Astrocyte (in vitro differentiated cells and primary cell): Measurements from ENCODE around the gene THRB.

Experiments used
- EZH2 ChIP-seq: IDR thresholded peaks from 2 replicates; pipeline ENCODE4 v1.6.1; 2012; ENCODE audit warnings: mild to moderate bottlenecking, low read length, inconsistent platforms; ENCODE audit not compliant: insufficient read depth
- TF ChIP-seq, protein P1 (sequence below): IDR thresholded peaks from 2 replicates; pipeline ENCODE4 v1.5.1; 2011; ENCODE audit warnings: low read depth, mild to moderate bottlenecking, inconsistent platforms, low read length, moderate library complexity; ENCODE audit not compliant: insufficient read depth

DNA sequence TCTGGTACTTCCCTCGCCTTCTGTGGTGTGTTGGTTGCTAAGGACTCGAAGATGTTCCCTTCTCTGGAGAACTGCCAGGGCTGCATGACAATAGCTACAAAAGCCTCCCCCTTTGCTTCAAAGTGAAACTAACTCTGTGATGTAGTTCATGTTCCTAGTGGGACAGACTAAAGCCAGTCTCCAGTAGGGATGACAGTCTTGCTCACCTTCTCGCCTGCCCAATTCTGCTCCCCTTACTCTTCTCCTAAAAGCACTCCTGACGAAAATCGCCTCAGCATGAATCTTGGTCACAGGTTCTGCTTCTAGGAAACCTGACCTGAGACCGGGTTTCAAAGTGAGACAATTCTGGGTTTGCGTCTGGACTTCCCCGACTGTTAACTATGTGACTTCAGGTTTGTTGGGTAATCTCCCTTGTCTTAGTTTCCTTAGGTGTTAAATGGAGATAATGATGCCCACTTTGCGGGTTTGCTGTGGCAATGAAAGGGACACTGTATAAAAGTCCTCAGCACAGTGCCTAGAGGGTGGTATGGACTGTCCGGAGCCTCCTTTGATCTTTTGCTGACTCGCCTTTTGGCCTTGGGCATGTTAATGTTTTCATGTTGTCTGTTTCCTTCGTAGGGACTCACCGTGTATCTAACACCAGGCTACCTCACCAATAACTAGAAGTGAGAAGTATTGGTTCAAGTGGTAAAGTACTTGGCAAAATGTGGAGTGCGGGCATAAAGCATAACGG is 24.9 kb upstream of the THRB start:
- TF ChIP-seq, protein P1, sequence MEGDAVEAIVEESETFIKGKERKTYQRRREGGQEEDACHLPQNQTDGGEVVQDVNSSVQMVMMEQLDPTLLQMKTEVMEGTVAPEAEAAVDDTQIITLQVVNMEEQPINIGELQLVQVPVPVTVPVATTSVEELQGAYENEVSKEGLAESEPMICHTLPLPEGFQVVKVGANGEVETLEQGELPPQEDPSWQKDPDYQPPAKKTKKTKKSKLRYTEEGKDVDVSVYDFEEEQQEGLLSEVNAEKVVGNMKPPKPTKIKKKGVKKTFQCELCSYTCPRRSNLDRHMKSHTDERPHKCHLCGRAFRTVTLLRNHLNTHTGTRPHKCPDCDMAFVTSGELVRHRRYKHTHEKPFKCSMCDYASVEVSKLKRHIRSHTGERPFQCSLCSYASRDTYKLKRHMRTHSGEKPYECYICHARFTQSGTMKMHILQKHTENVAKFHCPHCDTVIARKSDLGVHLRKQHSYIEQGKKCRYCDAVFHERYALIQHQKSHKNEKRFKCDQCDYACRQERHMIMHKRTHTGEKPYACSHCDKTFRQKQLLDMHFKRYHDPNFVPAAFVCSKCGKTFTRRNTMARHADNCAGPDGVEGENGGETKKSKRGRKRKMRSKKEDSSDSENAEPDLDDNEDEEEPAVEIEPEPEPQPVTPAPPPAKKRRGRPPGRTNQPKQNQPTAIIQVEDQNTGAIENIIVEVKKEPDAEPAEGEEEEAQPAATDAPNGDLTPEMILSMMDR = no peak
- TF ChIP-seq EZH2 = peak; percentile 8
